Measurements from ENCODE around the gene ACSBG1.

ACSBG1 gene

DNA sequence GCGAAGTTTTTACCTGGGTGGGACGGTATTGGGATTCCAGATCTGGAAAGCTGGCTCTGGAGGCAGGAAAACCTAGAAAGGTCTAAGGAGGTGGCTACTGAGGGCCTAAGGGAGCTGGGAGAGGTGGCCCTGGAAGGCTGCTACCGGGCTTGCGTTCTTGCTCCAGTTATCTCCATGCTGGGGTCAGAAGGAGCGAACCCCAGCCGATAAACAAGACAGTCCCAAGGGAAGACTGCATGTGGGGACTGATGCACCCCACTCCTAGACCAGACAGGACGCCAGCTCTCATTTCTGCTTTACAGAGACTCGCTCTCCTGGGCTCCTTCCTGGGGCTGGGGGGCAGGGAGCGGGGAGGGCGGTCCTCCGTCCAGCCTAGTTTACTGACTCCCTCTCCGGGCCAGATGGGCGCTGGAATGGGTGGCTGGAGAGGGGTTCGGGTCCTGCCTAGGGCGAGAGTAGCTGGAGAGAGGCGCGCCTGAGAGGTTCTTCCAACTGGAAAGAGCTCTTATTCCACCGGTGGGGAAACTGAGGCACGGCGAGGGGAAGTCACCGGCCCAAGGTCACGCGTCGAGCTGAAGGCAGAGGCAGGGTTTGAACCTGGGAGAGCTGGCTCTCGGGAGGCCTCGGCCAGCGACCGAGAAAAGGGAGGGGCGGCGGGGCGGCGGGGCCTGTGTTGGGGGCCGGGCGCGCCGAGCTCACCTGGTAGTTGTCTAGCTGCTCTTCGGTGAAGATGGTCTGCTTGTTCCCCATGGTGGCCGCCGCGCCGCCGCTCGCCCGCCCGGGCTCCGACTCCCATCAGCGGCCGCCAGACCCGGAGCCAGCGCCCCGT, 103.7 kb downstream of the ACSBG1 start:
- H4K8ac ChIP-seq (ENCODE audit: low read depth, low read length): no peak overlapping the region
- WGBS (ENCODE audit: extremely low coverage, insufficient coverage, low lambda C conversion rate): no CpG with 5 or more reads among the region's 51 CpGs
- no peak overlapping the region for H2AK5ac ChIP-seq (ENCODE audit: low read length)
- no peaks in the 10 kb centered on the region for H3K4me1 ChIP-seq (ENCODE audit: control insufficient read depth, low read depth, low read length)
- H2BK5ac ChIP-seq (ENCODE audit: low read length): no peak overlapping the region
- H3K36me3 ChIP-seq (ENCODE audit: control insufficient read depth, insufficient read depth, low read length): no peaks in the 10 kb centered on the region
- H3K56ac ChIP-seq (ENCODE audit: low read length): peak overlapping the region; percentile 86
- H3K9ac ChIP-seq (ENCODE audit: low read length): peak overlapping the region; percentile 69
- peak overlapping the region; percentile 63 for H3K4ac ChIP-seq (ENCODE audit: low read depth, low read length)
- DNase-seq: no peak
- H3K27me3 ChIP-seq (ENCODE audit: insufficient read depth, low read length, poor library complexity): no peaks in the 10 kb centered on the region
- H2BK120ac ChIP-seq (ENCODE audit: low read depth, low read length): no peak overlapping the region
- no peak overlapping the region for H2BK15ac ChIP-seq (replicated peaks; ENCODE audit: low read depth)
- H3K4me2 ChIP-seq (ENCODE audit: low read length): peak overlapping the region; percentile 66
- peak overlapping the region; percentile 41 for H3K4me3 ChIP-seq (ENCODE audit: low read length)
- no peak overlapping the region for H4K5ac ChIP-seq (ENCODE audit: low read length)
- H3K79me1 ChIP-seq (ENCODE audit: low read length): no peaks in the 10 kb centered on the region
- H3K27ac ChIP-seq (ENCODE audit: low read depth, low read length): no peak overlapping the region
- peak overlapping the region; percentile 75 for H3K18ac ChIP-seq (ENCODE audit: low read length)
- no peak overlapping the region for H3K23ac ChIP-seq (ENCODE audit: low read length)
- no peaks in the 10 kb centered on the region for H3K79me2 ChIP-seq (ENCODE audit: control insufficient read depth, insufficient read depth, low read length)

DNA sequence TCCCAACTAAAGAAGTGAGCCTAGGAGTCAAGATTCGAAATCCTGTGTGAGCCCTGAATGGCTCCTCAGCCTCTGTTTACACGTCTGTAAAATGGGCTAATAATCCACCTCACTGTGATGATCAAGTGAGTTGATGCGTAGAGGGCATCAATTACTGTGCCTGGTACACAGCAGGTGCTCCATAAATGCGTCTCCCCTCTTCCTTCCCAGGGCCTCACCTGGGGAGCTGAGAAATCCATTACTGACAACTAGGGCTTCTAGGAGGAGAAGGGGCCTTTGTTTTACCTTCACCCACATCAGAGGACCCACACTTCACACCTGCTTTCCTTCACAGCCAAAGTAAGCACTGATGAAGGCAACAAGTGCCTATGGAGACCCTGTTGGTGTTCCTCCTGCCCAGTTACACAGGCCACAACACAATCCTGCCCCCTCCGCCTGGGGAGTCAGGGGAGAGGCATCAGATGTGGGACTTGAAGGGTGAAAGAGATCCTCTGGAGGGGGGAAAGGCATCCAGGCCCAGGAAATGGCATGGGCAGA, 104.5 kb downstream of the ACSBG1 start:
- H3K27me3 ChIP-seq (ENCODE audit: insufficient read depth, low read length, poor library complexity): no peaks in the 10 kb centered on the region
- no peak overlapping the region for H3K4ac ChIP-seq (ENCODE audit: low read depth, low read length)
- no peak overlapping the region for H4K8ac ChIP-seq (ENCODE audit: low read depth, low read length)
- no peak overlapping the region for H3K18ac ChIP-seq (ENCODE audit: low read length)
- no peak overlapping the region for H3K23ac ChIP-seq (ENCODE audit: low read length)
- no peak overlapping the region for H2BK15ac ChIP-seq (replicated peaks; ENCODE audit: low read depth)
- peak overlapping the region; percentile 86 for H3K56ac ChIP-seq (ENCODE audit: low read length)
- no peak overlapping the region for H2BK120ac ChIP-seq (ENCODE audit: low read depth, low read length)
- WGBS (ENCODE audit: extremely low coverage, insufficient coverage, low lambda C conversion rate): no CpG with 5 or more reads among the region's 5 CpGs
- H2BK5ac ChIP-seq (ENCODE audit: low read length): no peak overlapping the region
- no peak for DNase-seq
- H4K5ac ChIP-seq (ENCODE audit: low read length): no peak overlapping the region
- no peak overlapping the region for H3K27ac ChIP-seq (ENCODE audit: low read depth, low read length)
- no peak overlapping the region for H3K4me3 ChIP-seq (ENCODE audit: low read length)
- no peaks in the 10 kb centered on the region for H3K4me1 ChIP-seq (ENCODE audit: control insufficient read depth, low read depth, low read length)
- no peak overlapping the region for H3K9ac ChIP-seq (ENCODE audit: low read length)
- H3K79me2 ChIP-seq (ENCODE audit: control insufficient read depth, insufficient read depth, low read length): no peaks in the 10 kb centered on the region
- H3K4me2 ChIP-seq (ENCODE audit: low read length): no peak overlapping the region
- H3K79me1 ChIP-seq (ENCODE audit: low read length): no peaks in the 10 kb centered on the region
- H2AK5ac ChIP-seq (ENCODE audit: low read length): no peak overlapping the region
- H3K36me3 ChIP-seq (ENCODE audit: control insufficient read depth, insufficient read depth, low read length): no peaks in the 10 kb centered on the region

DNA sequence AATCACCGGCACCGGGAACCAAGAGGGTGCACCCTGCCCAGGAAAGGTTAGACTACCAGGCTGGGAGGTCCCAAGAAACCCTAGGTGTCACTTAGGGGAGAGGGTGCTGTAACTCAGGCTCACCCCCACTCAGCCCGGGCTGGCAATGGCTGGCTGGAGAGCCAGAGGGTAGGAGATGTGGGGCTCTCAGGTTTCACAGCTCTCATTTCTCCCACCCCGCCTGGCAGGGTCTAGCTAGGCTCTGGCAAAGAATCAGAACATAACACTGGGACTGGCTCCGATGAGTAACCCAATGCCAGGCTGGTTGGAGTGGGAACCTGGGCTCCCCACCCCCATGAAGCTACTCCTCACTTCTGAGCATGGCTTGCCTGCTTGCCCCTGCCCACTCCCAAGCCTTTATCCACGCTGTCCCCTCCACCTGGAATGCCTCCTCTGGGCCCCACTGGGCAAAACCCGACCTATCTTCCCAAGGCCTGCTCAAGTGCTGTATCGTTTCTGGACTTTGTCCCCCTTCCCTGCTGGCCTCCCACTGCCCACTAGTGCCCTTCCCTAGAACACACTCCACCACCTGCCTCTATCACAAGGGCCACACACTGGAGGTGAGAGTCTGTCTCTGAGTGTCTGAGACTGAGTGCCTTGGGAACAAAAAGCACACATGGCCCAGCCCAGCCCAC, 105.2 kb downstream of the ACSBG1 start:
- H2BK120ac ChIP-seq (ENCODE audit: low read depth, low read length): no peak overlapping the region
- H2BK15ac ChIP-seq (replicated peaks; ENCODE audit: low read depth): no peak overlapping the region
- no peak overlapping the region for H3K56ac ChIP-seq (ENCODE audit: low read length)
- no peak for DNase-seq
- whole genome bisulfite sequencing (ENCODE audit: extremely low coverage, insufficient coverage, low lambda C conversion rate): no CpG with 5 or more reads among the region's 8 CpGs
- no peak overlapping the region for H3K23ac ChIP-seq (ENCODE audit: low read length)
- H3K4ac ChIP-seq (ENCODE audit: low read depth, low read length): no peak overlapping the region
- no peaks in the 10 kb centered on the region for H3K4me1 ChIP-seq (ENCODE audit: control insufficient read depth, low read depth, low read length)
- H3K27me3 ChIP-seq (ENCODE audit: insufficient read depth, low read length, poor library complexity): no peaks in the 10 kb centered on the region
- no peak overlapping the region for H3K27ac ChIP-seq (ENCODE audit: low read depth, low read length)
- no peak overlapping the region for H4K5ac ChIP-seq (ENCODE audit: low read length)
- H3K4me2 ChIP-seq (ENCODE audit: low read length): no peak overlapping the region
- no peak overlapping the region for H3K4me3 ChIP-seq (ENCODE audit: low read length)
- no peaks in the 10 kb centered on the region for H3K79me1 ChIP-seq (ENCODE audit: low read length)
- no peaks in the 10 kb centered on the region for H3K36me3 ChIP-seq (ENCODE audit: control insufficient read depth, insufficient read depth, low read length)
- H4K8ac ChIP-seq (ENCODE audit: low read depth, low read length): no peak overlapping the region
- H3K9ac ChIP-seq (ENCODE audit: low read length): no peak overlapping the region
- no peak overlapping the region for H2BK5ac ChIP-seq (ENCODE audit: low read length)
- H3K79me2 ChIP-seq (ENCODE audit: control insufficient read depth, insufficient read depth, low read length): no peaks in the 10 kb centered on the region
- H3K18ac ChIP-seq (ENCODE audit: low read length): no peak overlapping the region
- no peak overlapping the region for H2AK5ac ChIP-seq (ENCODE audit: low read length)

DNA sequence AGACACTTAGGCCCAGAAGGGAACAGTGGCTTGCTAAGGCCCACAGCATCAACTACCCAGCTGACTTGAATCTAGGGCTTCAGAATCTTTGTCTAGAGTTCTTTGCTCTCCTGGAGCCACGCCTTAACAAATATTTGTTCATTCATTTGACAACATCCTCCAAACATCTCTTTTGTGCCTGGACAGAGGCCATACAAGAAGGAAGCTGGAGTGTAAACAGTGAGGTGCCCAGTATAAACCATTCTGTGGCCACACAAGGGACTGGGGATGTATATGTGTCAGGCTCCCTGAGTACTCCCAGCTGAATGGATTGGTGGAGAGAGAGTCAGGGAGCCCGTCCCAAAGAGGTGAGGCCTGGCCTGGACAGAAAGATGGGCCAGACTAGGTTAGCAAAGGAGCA, 106.5 kb downstream of the ACSBG1 start:
- no peak overlapping the region for H2AK5ac ChIP-seq (ENCODE audit: low read length)
- no peaks in the 10 kb centered on the region for H3K4me1 ChIP-seq (ENCODE audit: control insufficient read depth, low read depth, low read length)
- no peak overlapping the region for H2BK120ac ChIP-seq (ENCODE audit: low read depth, low read length)
- no peak overlapping the region for H3K9ac ChIP-seq (ENCODE audit: low read length)
- H3K27me3 ChIP-seq (ENCODE audit: insufficient read depth, low read length, poor library complexity): no peaks in the 10 kb centered on the region
- no peak overlapping the region for H2BK5ac ChIP-seq (ENCODE audit: low read length)
- no peak overlapping the region for H3K23ac ChIP-seq (ENCODE audit: low read length)
- no peak overlapping the region for H4K5ac ChIP-seq (ENCODE audit: low read length)
- H3K4me3 ChIP-seq (ENCODE audit: low read length): no peak overlapping the region
- H3K79me1 ChIP-seq (ENCODE audit: low read length): no peaks in the 10 kb centered on the region
- no peak overlapping the region for H2BK15ac ChIP-seq (replicated peaks; ENCODE audit: low read depth)
- WGBS (ENCODE audit: extremely low coverage, insufficient coverage, low lambda C conversion rate): no CpG with 5 or more reads among the region's 2 CpGs
- H3K36me3 ChIP-seq (ENCODE audit: control insufficient read depth, insufficient read depth, low read length): no peaks in the 10 kb centered on the region
- no peak overlapping the region for H3K27ac ChIP-seq (ENCODE audit: low read depth, low read length)
- no peak overlapping the region for H3K4me2 ChIP-seq (ENCODE audit: low read length)
- no peak overlapping the region for H3K56ac ChIP-seq (ENCODE audit: low read length)
- no peak overlapping the region for H3K4ac ChIP-seq (ENCODE audit: low read depth, low read length)
- no peak for DNase-seq
- H3K18ac ChIP-seq (ENCODE audit: low read length): no peak overlapping the region
- H3K79me2 ChIP-seq (ENCODE audit: control insufficient read depth, insufficient read depth, low read length): no peaks in the 10 kb centered on the region
- H4K8ac ChIP-seq (ENCODE audit: low read depth, low read length): no peak overlapping the region

DNA sequence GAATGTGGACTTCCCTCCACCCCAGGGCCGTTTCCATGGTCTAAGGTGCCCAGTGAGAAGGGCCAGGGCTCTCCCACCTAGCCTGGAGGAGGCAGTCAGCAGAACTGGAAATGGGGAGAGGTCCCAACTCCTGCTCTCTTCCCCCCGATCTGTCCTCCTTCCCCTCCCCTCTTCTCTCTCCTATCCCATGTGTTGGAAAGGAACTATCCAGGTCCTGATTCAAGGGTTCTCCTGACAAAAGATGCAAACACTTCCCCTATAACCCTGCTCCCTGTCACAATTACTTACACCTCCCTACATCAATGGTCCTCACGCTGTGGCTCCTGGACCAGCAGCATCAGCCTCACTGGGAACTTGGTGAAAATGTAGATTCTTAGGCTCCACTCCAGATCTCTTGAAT, 109.1 kb downstream of the ACSBG1 start:
- H3K18ac ChIP-seq (ENCODE audit: low read length): no peak overlapping the region
- H2BK120ac ChIP-seq (ENCODE audit: low read depth, low read length): no peak overlapping the region
- H2BK15ac ChIP-seq (replicated peaks; ENCODE audit: low read depth): no peak overlapping the region
- no peaks in the 10 kb centered on the region for H3K4me1 ChIP-seq (ENCODE audit: control insufficient read depth, low read depth, low read length)
- no peak overlapping the region for H2AK5ac ChIP-seq (ENCODE audit: low read length)
- H3K79me2 ChIP-seq (ENCODE audit: control insufficient read depth, insufficient read depth, low read length): no peaks in the 10 kb centered on the region
- H3K27ac ChIP-seq (ENCODE audit: low read depth, low read length): no peak overlapping the region
- H3K9ac ChIP-seq (ENCODE audit: low read length): no peak overlapping the region
- H3K23ac ChIP-seq (ENCODE audit: low read length): no peak overlapping the region
- H3K56ac ChIP-seq (ENCODE audit: low read length): no peak overlapping the region
- H3K27me3 ChIP-seq (ENCODE audit: insufficient read depth, low read length, poor library complexity): no peaks in the 10 kb centered on the region
- WGBS (ENCODE audit: extremely low coverage, insufficient coverage, low lambda C conversion rate): no CpG with 5 or more reads among the region's 3 CpGs
- no peak overlapping the region for H3K4ac ChIP-seq (ENCODE audit: low read depth, low read length)
- H4K5ac ChIP-seq (ENCODE audit: low read length): no peak overlapping the region
- H3K4me2 ChIP-seq (ENCODE audit: low read length): no peak overlapping the region
- no peak overlapping the region for H2BK5ac ChIP-seq (ENCODE audit: low read length)
- no peak overlapping the region for H4K8ac ChIP-seq (ENCODE audit: low read depth, low read length)
- H3K79me1 ChIP-seq (ENCODE audit: low read length): no peaks in the 10 kb centered on the region
- no peak overlapping the region for H3K4me3 ChIP-seq (ENCODE audit: low read length)
- no peaks in the 10 kb centered on the region for H3K36me3 ChIP-seq (ENCODE audit: control insufficient read depth, insufficient read depth, low read length)
- DNase-seq: no peak
